CD8-positive, alpha-beta memory T cell (primary cell): ENCODE results near the gene SOCS7. TPM values are rescaled to one million over a fixed set of nuclear protein-coding genes. Genes with fewer than 3 reads are reported as not detected.
A peak's percentile ranks its signal among the peaks of the same experiment; 100 is the strongest.

ENCODE experiments used
- CTCF ChIA-PET: fragments of 350-600 bp; sonication (Branson Sonifier 250); formaldehyde crosslinking; loops from one replicate; lab custom pipeline; 2021; ENCODE audit warnings: antibody characterized with exemption; lab: Charles Lee
- POLR2A ChIA-PET: fragments of 350-600 bp; sonication (Branson Sonifier 250); formaldehyde crosslinking; loops from one replicate; lab custom pipeline; 2021; ENCODE audit warnings: antibody characterized with exemption; lab: Charles Lee
- DNase-seq, 5 donors: peaks; one replicate each; pipeline versions ENCODE4 v3.0.0 to v3.0.0-alpha.2; 2020 to 2022; ENCODE audit warnings: mixed read lengths in 1 of 5
- H3K27ac ChIP-seq: one replicate; pipeline ENCODE4 v1.7.0; 2013; ENCODE audit warnings: low read depth, mild to moderate bottlenecking, low read length, moderate library complexity
- H3K27me3 ChIP-seq: 2 replicates; pipeline ENCODE4 v1.7.0; 2013; ENCODE audit warnings: low read length, mild to moderate bottlenecking; ENCODE audit not compliant: insufficient read depth, poor library complexity, severe bottlenecking
- H3K36me3 ChIP-seq: 2 replicates; pipeline ENCODE4 v1.7.0; 2013; ENCODE audit warnings: mild to moderate bottlenecking, low read length, moderate library complexity; ENCODE audit not compliant: insufficient read depth
- H3K4me1 ChIP-seq: 2 replicates; pipeline ENCODE4 v1.7.0; 2013; ENCODE audit warnings: mild to moderate bottlenecking, low read length, moderate library complexity; ENCODE audit not compliant: insufficient read depth
- H3K4me3 ChIP-seq: 2 replicates; pipeline ENCODE4 v1.7.0; 2013; ENCODE audit warnings: mild to moderate bottlenecking, low read length
- H3K9me3 ChIP-seq: 2 replicates; pipeline ENCODE4 v1.7.0; 2013; ENCODE audit warnings: mild to moderate bottlenecking, low read length
- H3K27ac Mint-ChIP-seq, 8 donors: one replicate each; pipeline ENCODE4 v1.8.0; 2020 to 2021; ENCODE audit warnings: mixed read lengths in 8 of 8, mild to moderate bottlenecking in 6 of 8, inconsistent platforms in 3 of 8, moderate library complexity in 3 of 8
- H3K27me3 Mint-ChIP-seq, 2 donors: one replicate each; pipeline ENCODE4 v1.8.0; 2020 to 2021; ENCODE audit warnings: mixed read lengths in 2 of 2, mild to moderate bottlenecking in 1 of 2, moderate library complexity in 1 of 2
- H3K36me3 Mint-ChIP-seq, 3 donors: one replicate each; pipeline ENCODE4 v1.8.0; 2020 to 2021; ENCODE audit warnings: mixed read lengths in 3 of 3, inconsistent platforms in 1 of 3, mild to moderate bottlenecking in 1 of 3
- H3K4me1 Mint-ChIP-seq, 3 donors: one replicate each; pipeline ENCODE4 v1.8.0; 2020 to 2021; ENCODE audit warnings: mixed read lengths in 3 of 3, inconsistent platforms in 1 of 3, mild to moderate bottlenecking in 1 of 3
- H3K4me3 Mint-ChIP-seq, 7 donors: one replicate each; pipeline ENCODE4 v1.8.0; 2020 to 2021; ENCODE audit warnings: mixed read lengths in 7 of 7, mild to moderate bottlenecking in 6 of 7, moderate library complexity in 4 of 7, inconsistent platforms in 2 of 7
- H3K9me3 Mint-ChIP-seq, 5 donors: one replicate each; pipeline ENCODE4 v1.8.0; 2020 to 2022; ENCODE audit warnings: mixed read lengths in 5 of 5, mild to moderate bottlenecking in 3 of 5, moderate library complexity in 2 of 5, inconsistent platforms in 1 of 5
- polyA plus RNA-seq: library from polyadenylated mRNA; unstranded; fragments of 300-500 nt; fragmentation: Illumina TruSeq; gene quantifications from one replicate; pipeline ENCODE4 v1.2.3, GENCODE V29; 2021
- total RNA-seq, 2 experiments: library from RNA; stranded (reverse); gene quantifications; one replicate each; pipeline ENCODE4 v1.2.3, GENCODE V29; 2021

The SOCS7 gene
- total and polyA plus RNA-seq, 3 experiments from 2014 or later: 0.98 to 23.7 (median 22.0) TPM

DNA sequence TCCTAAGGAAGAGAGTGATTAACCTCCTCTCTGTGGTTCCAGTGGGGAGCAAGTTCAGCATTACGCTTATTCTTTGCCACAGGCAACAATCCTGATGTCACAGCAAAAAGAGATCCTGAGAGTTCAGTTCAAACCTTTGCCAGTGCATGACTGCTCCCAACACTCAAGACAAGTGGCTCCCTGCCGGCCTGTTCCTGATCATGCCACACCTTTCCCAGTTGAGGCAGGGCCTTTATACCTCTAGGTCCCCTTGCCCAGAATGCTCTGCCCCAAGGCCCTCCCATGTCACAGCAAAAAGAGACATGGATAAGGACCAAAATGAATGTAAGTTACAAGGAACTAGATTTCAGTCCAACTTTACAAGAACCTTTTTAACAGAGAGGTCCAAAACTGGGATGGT is 45.6 kb downstream of the SOCS7 start:
- Histone ChIP-seq H3K27ac (no peak overlapping the region), H3K4me3 (no peak overlapping the region), H3K27me3 (no peaks in the 10 kb centered on the region), H3K9me3 (no peaks in the 10 kb centered on the region), H3K36me3 (peaks cover 34% of the 10 kb centered on the region), H3K4me1 (no peaks in the 10 kb centered on the region)
- no peak overlapping the region for H3K27ac Mint-ChIP-seq
- H3K27me3 Mint-ChIP-seq: no peaks in the 10 kb centered on the region
- H3K9me3 Mint-ChIP-seq: no peaks in the 10 kb centered on the region
- H3K4me1 Mint-ChIP-seq: no peaks in the 10 kb centered on the region
- DNase-seq: no peak
- H3K36me3 Mint-ChIP-seq: peaks cover 9 to 82% (median 24%) of the 10 kb centered on the region in 3 donors
- ChIA-PET CTCF (no interaction called here), POLR2A (no interaction called here)
- no peak overlapping the region for H3K4me3 Mint-ChIP-seq

DNA sequence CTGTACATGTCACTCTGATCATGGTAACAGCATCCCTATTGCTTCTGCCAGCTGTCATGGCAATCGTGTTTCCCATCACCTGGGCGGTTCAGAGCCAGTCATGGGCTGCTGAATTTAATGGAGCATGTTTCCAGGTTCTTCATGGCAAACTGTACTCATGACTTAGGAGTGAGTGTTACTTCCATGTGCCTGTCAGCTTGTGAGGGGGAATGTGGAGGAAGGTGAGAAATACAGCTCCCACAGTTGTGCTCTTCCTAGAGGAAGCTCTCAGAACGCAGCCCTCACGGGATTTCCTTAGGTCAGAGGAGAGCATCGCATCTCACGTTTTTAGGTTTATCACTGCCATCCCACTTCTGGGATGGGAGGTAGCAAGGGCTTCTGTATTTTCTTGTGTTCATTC is 48.6 kb downstream of the SOCS7 start:
- Mint-ChIP-seq H3K27me3 (no peaks in the 10 kb centered on the region), H3K4me3 (no peak overlapping the region), H3K9me3 (no peaks in the 10 kb centered on the region), H3K4me1 (no peaks in the 10 kb centered on the region), H3K27ac (peak overlapping the region in 2 of 8 donors; percentile 36 to 64), H3K36me3 (peaks cover 9 to 65% (median 23%) of the 10 kb centered on the region in 3 donors)
- H3K9me3 ChIP-seq: no peaks in the 10 kb centered on the region
- H3K36me3 ChIP-seq: peaks cover 31% of the 10 kb centered on the region
- no peaks in the 10 kb centered on the region for H3K4me1 ChIP-seq
- CTCF ChIA-PET: interaction anchor here (1.2 to 1.3 kb wide), 3 partner anchors 14 to 51 kb away, joined by 3 to 6 read pairs (median 4); no protein-coding TSS in a partner anchor
- DNase-seq: no peak
- POLR2A ChIA-PET: no interaction called here
- H3K4me3 ChIP-seq: no peak overlapping the region
- H3K27me3 ChIP-seq: no peaks in the 10 kb centered on the region
- H3K27ac ChIP-seq: no peak overlapping the region

DNA sequence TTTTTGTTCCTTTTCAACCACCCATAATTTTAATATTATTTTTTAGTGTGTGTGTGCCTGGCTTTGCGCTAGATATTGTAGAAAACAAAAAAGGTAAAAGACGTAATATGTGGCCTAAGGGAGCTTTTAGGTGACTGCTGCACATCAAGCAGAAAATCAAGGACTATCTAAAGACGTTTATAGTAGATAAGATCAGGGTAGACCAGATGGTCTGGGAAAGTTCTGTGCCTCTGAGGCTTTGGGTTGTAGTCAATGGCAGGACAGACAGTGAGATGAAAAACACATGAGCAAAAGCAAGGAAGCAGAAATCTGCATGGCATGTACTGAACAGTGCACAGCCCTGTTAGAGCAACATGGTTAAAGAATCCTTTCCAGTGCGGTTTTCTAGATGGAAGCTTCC is 49.8 kb downstream of the SOCS7 start:
- Mint-ChIP-seq H3K27ac (no peak overlapping the region), H3K9me3 (no peaks in the 10 kb centered on the region), H3K27me3 (no peaks in the 10 kb centered on the region), H3K4me3 (no peak overlapping the region), H3K36me3 (peaks cover 5 to 53% (median 15%) of the 10 kb centered on the region in 3 donors), H3K4me1 (no peaks in the 10 kb centered on the region)
- Histone ChIP-seq H3K4me3 (no peak overlapping the region), H3K27me3 (no peaks in the 10 kb centered on the region), H3K27ac (no peak overlapping the region), H3K9me3 (no peaks in the 10 kb centered on the region), H3K4me1 (no peaks in the 10 kb centered on the region), H3K36me3 (peaks cover 23% of the 10 kb centered on the region)
- POLR2A ChIA-PET: no interaction called here
- no peak for DNase-seq
- CTCF ChIA-PET: no interaction called here

DNA sequence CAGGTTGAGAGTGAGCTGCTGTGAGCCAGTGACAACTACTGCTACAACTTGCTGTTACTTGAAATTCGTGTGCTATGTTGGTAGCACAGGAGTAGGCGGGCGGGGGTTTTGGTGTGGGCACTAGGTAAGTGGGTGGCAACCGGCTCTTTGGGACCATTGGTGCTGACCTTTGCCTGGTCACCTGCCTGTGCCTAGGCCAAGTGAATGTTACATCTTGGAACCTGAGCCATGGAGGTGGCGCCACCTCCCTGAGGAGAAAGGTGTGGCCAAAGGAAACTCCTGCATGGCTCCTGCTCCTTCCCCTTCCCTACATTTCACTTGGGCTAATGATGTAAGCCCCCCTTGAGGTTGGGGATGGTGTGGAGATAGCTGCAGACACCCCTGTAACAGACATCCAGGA is 51.3 kb downstream of the SOCS7 start:
- no peaks in the 10 kb centered on the region for H3K9me3 Mint-ChIP-seq
- POLR2A ChIA-PET: no interaction called here
- no peaks in the 10 kb centered on the region for H3K4me1 Mint-ChIP-seq
- H3K4me3 Mint-ChIP-seq: no peak overlapping the region
- H3K27ac ChIP-seq: no peak overlapping the region
- CTCF ChIA-PET: interaction anchor here (1.0 kb wide), 1 partner anchor 54 kb away, joined by 5 read pairs; no protein-coding TSS in a partner anchor
- no peak overlapping the region for H3K27ac Mint-ChIP-seq
- no peaks in the 10 kb centered on the region for H3K27me3 ChIP-seq
- no peaks in the 10 kb centered on the region for H3K4me1 ChIP-seq
- H3K27me3 Mint-ChIP-seq: no peaks in the 10 kb centered on the region
- H3K4me3 ChIP-seq: no peak overlapping the region
- H3K9me3 ChIP-seq: no peaks in the 10 kb centered on the region
- peaks cover 0 to 40% (median 12%) of the 10 kb centered on the region in 3 donors for H3K36me3 Mint-ChIP-seq
- DNase-seq: no peak
- H3K36me3 ChIP-seq: peaks cover 18% of the 10 kb centered on the region

DNA sequence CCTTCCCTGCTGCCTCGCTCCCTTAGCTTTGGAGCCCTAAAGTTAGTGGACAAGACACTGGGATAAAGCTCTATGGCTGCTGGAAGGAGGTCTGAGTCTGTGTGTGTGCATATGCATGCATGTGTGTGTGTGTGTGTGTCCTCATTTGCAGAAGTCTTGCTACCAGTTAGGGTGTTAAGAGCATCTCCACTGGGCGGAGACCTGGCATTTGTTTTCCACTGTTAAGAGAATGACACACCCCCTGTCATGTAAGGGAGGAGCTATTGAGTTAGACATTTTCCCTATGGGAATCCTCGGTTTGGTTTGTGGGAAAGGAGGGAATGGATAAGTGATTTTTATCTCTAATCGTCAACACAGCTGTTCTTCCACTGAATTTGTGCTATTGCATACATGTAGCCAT is 51.8 kb downstream of the SOCS7 start:
- Histone ChIP-seq H3K36me3 (peaks cover 18% of the 10 kb centered on the region), H3K4me3 (no peak overlapping the region), H3K27ac (no peak overlapping the region), H3K4me1 (no peaks in the 10 kb centered on the region), H3K9me3 (no peaks in the 10 kb centered on the region), H3K27me3 (no peaks in the 10 kb centered on the region)
- H3K4me3 Mint-ChIP-seq: no peak overlapping the region
- DNase-seq: no peak
- no peaks in the 10 kb centered on the region for H3K27me3 Mint-ChIP-seq
- ChIA-PET POLR2A (no interaction called here), CTCF (interaction anchor here (0.9 to 3.2 kb wide), 3 partner anchors 11 to 54 kb away, joined by 3 to 12 read pairs (median 5); no protein-coding TSS in a partner anchor)
- no peaks in the 10 kb centered on the region for H3K4me1 Mint-ChIP-seq
- no peaks in the 10 kb centered on the region for H3K9me3 Mint-ChIP-seq
- H3K36me3 Mint-ChIP-seq: peaks cover 0 to 36% (median 10%) of the 10 kb centered on the region in 3 donors
- no peak overlapping the region for H3K27ac Mint-ChIP-seq

DNA sequence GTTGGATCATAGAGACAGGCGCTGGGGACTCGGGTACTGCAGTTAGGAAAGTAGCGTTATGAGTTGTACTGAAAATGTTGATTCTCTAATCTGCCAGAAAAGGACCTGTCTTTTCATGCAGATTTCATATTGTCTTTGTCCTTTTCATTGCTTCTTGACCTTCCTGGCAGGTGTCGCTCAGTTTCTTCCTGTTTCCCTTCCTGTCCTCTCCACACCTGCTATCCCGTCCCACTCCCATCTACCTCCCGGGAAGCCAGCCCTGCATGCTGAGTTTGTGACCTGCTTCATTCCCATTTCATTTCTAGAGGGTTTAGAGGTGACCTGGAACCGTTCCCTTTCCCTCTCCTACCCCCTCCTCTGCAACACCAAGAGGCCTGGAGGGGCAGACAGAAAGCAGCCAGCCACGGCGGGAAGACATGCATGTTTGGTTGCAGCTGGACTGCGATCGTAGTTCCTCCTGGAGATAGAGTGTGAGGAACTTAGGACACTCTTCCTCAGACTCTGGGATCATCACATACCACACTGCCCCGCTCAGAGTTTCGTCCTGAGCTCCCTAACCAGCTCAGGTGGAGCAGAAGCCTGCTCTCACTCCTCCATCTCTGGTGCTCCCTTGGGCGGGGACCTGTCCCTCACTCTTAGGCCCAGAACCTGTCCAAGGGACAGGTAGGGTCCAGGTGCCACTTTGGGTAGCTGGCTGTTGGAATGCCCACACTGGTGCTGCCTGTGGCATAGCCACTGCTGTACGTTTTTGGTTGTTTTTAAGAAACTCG is 52.7 kb downstream of the SOCS7 start:
- Mint-ChIP-seq H3K4me1 (no peaks in the 10 kb centered on the region), H3K4me3 (no peak overlapping the region), H3K9me3 (no peaks in the 10 kb centered on the region), H3K27me3 (no peaks in the 10 kb centered on the region), H3K36me3 (peaks cover 0 to 30% (median 8%) of the 10 kb centered on the region in 3 donors), H3K27ac (no peak overlapping the region)
- Histone ChIP-seq H3K27me3 (no peaks in the 10 kb centered on the region), H3K27ac (no peak overlapping the region), H3K9me3 (no peaks in the 10 kb centered on the region), H3K4me3 (no peak overlapping the region), H3K36me3 (peaks cover 17% of the 10 kb centered on the region), H3K4me1 (no peaks in the 10 kb centered on the region)
- DNase-seq: no peak
- ChIA-PET POLR2A (no interaction called here), CTCF (interaction anchor here (0.9 to 3.2 kb wide), 2 partner anchors 10 to 17 kb away, joined by 3 to 12 read pairs; no protein-coding TSS in a partner anchor)

DNA sequence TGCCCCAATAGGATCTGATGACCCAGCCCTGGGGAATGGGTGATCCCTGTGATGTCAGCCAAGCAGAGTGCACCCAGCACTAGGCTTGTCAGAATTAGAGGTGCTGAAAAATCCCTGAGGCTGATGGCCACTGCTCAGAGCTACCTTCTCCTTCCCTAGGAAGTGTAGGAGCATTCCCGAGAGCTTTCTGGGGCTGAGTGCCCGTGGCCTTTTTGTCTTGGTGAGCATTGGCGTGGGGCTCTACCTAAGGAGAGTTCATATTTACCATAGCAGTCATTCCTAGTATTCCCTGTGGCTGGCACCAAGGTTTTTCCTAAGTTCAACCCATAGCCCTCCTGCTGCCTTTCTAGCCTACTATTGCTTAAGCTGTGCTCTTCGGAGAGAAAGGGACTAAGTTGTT is 54.0 kb downstream of the SOCS7 start:
- Mint-ChIP-seq H3K9me3 (no peaks in the 10 kb centered on the region), H3K27me3 (peaks cover 2 to 6% of the 10 kb centered on the region in 2 donors), H3K27ac (peak overlapping the region in 1 of 8 donors; percentile 4), H3K4me1 (no peaks in the 10 kb centered on the region), H3K4me3 (peak overlapping the region in 1 of 7 donors; percentile 19), H3K36me3 (peaks cover 0 to 17% (median 0%) of the 10 kb centered on the region in 3 donors)
- Histone ChIP-seq H3K27ac (no peak overlapping the region), H3K27me3 (no peaks in the 10 kb centered on the region), H3K36me3 (peaks cover 5% of the 10 kb centered on the region), H3K4me3 (no peak overlapping the region), H3K4me1 (no peaks in the 10 kb centered on the region), H3K9me3 (no peaks in the 10 kb centered on the region)
- ChIA-PET CTCF (interaction anchor here (0.8 to 3.2 kb wide), 2 partner anchors 9 to 56 kb away, joined by 5 to 12 read pairs; no protein-coding TSS in a partner anchor), POLR2A (no interaction called here)
- no peak for DNase-seq

DNA sequence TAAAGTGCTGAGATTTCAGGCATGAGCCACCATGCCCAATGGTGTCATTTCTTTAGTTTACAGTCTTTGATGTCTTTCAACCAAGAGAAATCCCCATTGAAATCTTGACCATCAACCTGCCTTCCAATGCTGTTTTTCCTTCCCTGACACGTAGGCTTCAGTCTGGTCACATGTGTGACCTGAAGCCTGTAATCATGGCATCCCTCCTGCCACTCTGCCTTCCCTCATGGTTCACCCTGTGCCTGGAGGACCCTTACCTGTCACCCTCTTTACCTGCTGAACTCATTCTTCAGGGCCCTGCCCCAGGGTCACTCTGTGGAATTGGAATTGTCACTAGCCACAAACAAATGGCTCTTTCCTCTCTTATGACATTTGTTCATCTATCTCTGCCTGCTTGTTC is 58.6 kb downstream of the SOCS7 start:
- ChIA-PET POLR2A (no interaction called here), CTCF (no interaction called here)
- H3K4me1 Mint-ChIP-seq: no peaks in the 10 kb centered on the region
- no peaks in the 10 kb centered on the region for H3K36me3 ChIP-seq
- no peak overlapping the region for H3K27ac ChIP-seq
- no peak overlapping the region for H3K4me3 ChIP-seq
- H3K4me1 ChIP-seq: no peaks in the 10 kb centered on the region
- H3K27me3 ChIP-seq: no peaks in the 10 kb centered on the region
- no peaks in the 10 kb centered on the region for H3K9me3 ChIP-seq
- H3K4me3 Mint-ChIP-seq: no peak overlapping the region
- DNase-seq: no peak
- peak overlapping the region in 1 of 8 donors; percentile 79 for H3K27ac Mint-ChIP-seq
- H3K27me3 Mint-ChIP-seq: peaks cover 5 to 23% of the 10 kb centered on the region in 2 donors
- H3K9me3 Mint-ChIP-seq: no peaks in the 10 kb centered on the region
- no peaks in the 10 kb centered on the region for H3K36me3 Mint-ChIP-seq
